AG08396 (cell line): ENCODE measurements around the gene TSPAN3.

Experiments used
- DNase-seq: peaks from one replicate; pipeline ENCODE4 v3.0.0; 2012; ENCODE audit warnings: low spot score, mixed read lengths

The TSPAN3 gene

DNA sequence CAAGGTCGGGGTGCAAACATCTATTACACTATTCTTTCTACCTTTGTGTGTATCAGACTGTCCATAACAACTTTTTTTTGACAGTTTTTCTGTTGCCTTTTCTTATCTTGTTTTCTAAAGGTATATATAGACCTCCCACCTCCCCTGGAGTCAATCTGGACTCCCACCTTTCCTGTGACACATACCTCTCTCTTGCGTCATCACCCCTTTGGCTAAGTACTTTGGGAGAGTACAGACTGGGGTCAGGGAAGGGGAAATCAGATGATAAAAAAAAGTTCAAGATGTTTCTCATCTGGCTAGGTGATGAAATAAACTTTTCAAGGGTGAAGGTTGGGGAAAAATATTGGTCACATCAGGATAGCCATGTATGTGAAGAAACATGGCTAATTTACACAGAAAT is 17.2 kb downstream of the TSPAN3 start:
- no peak for DNase-seq

DNA sequence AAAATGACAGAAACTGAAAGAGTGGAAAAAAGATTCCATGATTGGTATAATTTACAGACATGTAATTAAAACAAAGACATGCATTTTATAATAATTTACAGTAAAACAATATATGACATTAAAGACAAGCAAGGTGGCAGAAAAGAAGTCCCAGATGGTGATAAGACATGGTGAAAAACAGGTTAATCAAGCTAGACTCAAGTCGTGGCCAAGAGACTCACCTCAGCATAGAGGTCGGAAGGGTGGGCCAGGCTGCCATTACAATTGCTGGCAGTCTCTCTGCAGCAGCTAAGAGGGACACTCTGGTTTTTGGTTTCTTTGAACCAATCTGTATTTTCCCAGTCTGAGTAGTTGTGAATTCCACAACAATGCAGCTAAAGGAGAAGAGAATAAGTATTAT is 18.4 kb downstream of the TSPAN3 start:
- no peak for DNase-seq

- DNase-seq: peak; percentile 39
These were observed 22.6 kb downstream of the TSPAN3 start for GRCh38 chr15:77048135-77048876.

DNA sequence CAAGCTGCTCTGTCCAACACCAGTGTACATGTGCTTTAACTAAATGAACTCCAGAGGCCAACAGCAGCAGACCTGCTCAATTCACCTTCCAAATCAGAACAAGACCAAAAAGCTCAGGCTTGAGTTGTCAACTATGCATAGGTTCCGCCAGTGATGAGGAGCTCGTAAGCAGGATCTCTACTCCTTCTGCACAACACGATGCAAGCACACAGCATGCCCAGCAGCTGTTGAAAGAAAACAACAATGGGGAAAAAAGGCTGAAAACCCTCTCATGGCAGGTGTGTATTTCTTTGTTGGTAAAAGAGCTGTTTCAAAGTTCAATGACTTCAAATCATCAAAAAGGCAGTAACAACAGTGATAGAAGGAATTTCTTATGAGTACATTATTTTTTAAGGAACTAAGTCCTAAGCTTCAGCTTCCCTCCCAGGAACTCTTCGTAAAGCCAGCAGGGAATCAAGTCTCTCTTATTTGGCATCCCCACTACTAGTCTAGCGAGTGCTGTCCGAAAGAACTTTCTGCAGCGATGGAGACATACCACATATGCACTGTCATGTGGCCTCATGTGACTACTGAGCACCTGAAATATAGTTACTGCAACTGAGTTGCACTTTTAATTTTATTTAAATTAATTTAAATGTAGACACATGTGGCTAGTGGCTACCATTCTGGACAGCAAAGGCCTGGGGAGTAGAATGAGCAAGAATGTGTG is 24.1 kb downstream of the TSPAN3 start:
- no peak for DNase-seq

DNA sequence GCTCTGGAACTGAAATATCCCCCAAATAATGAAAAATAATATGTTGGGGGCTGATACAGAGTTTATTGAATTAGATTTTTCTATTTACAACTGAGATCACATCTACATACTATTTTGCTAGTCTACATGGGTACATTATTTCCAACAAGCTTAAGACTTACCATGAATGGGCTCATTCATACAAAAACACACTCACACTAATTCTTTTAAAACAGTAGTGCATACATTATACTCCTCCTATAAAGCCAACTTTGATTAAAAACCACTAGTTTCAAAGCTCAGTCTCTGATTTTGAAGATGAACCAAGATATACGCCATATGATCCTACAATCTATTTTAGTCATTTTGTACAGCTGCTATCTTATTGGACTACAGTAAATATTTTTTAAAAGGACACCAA is 24.9 kb downstream of the TSPAN3 start:
- DNase-seq: no peak

- DNase-seq: no peak
These were observed 26.5 kb downstream of the TSPAN3 start for GRCh38 chr15:77044228-77045042.

- no peak for DNase-seq
These were observed 27.7 kb downstream of the TSPAN3 start for GRCh38 chr15:77042955-77043920.

DNA sequence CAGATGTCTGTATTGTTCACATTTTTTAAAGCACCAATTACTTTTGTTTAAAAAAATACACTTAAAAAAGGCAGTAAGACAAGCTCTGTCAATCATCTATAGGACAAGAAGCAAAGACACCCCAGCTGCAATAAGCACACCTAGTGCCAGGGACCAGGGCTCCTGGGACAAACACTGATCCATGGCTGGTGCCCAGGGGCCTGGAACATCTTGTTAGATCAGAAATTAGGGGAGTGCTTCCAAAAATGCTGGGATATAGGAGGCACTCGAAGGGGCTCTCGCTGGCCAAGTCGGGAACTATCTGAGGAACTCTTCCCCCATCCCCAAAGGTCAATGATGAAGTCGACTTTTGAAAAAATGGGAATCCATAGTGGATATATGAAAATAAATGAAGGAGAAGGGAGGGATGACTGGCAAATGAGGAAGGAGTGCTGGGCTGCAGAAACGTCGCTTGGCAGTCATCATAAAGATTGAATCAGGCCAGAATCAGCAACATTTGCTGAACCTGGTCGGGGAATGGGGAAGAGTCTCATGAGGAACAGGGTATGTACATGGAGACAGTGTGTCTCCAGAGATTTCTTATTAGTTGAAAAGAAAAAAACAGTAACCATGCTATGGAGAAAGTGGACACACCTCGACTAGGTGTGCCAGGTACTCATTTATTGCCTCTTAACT is 28.5 kb downstream of the TSPAN3 start:
- DNase-seq: no peak

DNA sequence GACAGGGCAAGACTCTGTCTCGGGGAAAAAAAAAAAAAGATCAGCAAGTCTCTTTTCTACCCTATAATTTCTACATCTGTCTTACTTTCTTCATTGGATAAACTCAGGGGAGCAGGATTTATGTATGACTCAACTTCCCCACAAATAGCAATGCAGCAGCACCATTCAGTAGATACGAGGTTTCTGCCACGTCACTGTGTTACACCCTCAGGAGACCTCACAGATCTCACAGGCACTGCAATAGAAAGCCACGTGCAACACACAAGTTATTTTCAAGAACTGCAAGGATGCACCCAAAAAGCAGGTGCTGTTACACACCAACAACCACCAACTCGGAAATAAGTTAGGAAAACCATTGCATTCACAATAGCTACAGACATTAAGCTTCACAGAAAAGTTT is 30.2 kb downstream of the TSPAN3 start:
- no peak for DNase-seq

- no peak for DNase-seq
These were observed 31.1 kb downstream of the TSPAN3 start for GRCh38 chr15:77039848-77040247.

- DNase-seq: no peak
These were observed 31.7 kb downstream of the TSPAN3 start for GRCh38 chr15:77039217-77039533.

- no peak for DNase-seq
These were observed 32.3 kb downstream of the TSPAN3 start for GRCh38 chr15:77038312-77039216.

DNA sequence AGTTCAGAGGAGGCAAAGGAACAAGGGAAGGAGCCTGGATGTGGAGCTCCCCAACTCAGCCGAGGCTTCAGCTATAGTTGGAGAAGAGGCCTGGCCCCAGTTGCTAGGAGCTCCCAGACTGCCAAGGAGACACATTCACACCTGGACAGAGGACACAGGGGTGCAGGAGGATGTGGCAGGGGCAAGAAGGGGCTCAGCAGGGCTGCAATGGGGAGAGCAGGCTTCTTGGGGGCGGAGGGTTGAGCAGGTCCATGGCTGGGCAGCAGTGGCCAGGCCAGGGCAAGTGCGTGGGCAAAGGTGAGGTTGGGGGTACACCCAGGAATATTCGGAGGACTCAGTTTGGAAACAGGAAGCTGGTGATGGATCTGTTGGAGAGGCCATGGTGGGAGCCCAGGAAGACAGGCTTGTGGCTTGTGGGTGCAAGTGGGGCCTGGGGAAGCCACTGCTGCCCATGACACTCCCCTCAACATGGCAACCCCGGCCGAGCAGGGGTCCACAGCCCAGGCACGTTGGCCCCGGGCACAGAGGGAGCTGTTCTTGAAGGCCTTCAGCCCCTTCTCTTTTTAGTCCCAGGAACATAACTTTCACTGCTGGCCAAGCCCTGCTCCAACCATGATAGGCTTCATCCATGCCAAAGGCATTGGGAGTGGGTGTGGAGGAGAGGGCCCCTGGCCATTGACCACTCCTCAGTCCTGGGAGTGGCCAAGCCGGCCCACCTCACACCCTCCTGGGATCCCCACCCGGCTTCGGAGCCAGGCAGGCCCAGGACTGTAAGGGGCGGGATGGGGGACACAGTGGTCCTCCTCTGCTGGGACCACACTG is 33.3 kb downstream of the TSPAN3 start:
- no peak for DNase-seq

DNA sequence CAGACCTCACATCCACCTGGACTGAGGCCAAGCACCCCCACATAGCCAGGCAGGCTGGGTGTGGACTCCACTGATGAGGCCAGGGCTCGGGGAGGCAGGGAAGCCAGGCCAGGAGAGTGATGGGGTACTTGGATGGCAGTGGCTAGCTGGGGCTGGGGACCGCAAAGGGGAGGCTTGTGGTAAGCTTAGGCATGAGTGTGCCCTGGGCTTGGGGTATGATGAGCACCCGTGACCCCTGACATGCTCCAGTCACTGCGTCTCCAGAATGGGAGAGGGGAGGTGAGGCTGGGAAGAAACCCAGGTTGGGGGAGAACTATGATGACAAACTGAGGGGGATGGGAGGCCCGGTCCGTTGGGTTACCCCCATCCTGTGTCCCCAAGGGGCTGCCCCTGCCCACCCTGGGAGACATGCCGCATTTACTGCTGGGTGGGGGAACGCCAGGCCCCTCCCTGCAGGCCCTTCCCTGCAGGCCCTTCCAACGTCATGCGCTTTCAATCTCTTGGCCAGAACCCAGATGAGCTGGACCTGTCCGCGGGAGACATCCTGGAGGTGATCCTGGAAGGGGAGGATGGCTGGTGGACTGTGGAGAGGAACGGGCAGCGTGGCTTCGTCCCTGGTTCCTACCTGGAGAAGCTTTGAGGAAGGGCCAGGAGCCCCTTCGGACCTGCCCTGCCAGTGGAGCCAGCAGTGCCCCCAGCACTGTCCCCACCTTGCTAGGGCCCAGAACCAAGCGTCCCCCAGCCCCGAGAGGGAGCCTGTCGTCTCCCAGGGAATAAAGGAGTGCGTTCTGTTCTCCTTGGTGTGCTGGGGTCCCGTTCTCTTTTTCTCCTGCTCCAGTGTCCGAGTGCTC is 34.1 kb downstream of the TSPAN3 start:
- no peak for DNase-seq

DNA sequence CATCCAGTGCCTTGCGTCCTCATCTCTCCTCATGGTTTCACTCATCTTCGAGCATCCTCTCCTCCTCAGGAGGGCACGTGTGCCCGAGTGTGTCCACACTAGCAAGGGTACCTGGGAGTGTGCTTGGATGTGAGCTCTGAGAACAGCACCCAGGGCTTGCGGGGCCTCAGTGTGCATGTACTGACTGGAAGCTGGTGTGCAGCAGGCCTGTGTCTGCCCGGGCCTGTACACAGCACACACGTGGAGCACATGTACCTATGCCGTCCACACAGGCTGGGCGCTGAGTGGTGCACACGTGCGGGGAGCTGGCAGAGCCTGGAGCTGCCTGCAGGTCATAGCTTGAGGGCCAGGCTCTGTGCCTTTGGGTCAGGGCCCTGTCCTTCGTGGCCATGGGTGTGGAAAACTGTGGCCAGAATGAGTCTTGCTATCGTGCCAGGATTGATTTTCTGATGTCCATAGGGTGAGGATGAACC is 34.9 kb downstream of the TSPAN3 start:
- DNase-seq: no peak

- no peak for DNase-seq
These were observed 35.3 kb downstream of the TSPAN3 start for GRCh38 chr15:77035584-77035983.

DNA sequence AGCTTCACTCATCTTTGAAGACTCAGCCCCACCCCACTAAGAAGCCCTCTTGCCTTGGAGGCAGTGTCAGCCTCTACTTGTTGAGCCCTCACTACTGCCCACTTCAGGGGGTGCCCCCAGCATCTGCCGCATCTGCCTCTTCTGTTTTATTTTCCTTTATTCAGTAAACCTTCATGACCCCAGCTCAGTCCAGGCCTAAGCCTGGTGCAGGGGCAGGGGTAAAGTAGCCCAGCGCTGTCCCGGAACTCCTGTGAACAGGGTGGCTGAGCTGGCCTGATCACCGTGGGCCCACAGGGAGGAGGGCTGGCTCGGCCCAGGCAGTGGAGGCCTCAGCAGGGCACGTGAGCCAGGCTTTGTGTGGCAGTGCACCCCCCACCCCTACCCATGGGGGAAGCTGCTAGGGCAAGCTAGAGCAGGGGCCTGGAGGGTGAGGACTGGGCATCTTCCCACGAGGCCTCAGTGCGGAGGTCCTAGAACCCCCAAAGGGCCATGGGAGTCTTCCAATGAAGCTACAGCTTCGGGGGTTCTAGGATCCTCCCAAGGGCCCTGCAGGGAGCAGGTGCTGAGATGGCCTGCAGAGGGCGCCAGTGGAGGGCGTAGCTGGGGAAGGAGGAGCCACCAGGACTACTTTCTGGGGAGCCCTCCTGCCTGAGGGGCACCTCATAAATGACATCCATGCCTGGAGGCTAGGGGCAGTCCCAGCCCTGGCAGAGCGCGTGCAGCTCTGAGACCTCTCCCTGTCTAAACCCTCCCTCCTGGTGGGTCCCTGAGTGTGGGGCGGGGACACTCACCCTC is 36.0 kb downstream of the TSPAN3 start:
- peak; percentile 58 for DNase-seq
